IPS-18c (cell line): ENCODE data around the gene PHF23.

Source experiments
- H3K4me3 ChIP-seq: 2 replicates; pipeline ENCODE4 v1.7.0; 2013; ENCODE audit warnings: low read depth, mild to moderate bottlenecking, low read length, moderate library complexity; ENCODE audit not compliant: insufficient read depth
- H3K9me3 ChIP-seq: one replicate; pipeline ENCODE4 v1.6.1; 2013; ENCODE audit warnings: mild to moderate bottlenecking, low read length, moderate library complexity; ENCODE audit not compliant: control insufficient read depth, insufficient read depth

Gene PHF23

GRCh38 chr17:7195971-7196370, 43.3 kb downstream of the PHF23 start:
- no peaks in the 10 kb centered on the region for H3K9me3 ChIP-seq
- no peak overlapping the region for H3K4me3 ChIP-seq

DNA sequence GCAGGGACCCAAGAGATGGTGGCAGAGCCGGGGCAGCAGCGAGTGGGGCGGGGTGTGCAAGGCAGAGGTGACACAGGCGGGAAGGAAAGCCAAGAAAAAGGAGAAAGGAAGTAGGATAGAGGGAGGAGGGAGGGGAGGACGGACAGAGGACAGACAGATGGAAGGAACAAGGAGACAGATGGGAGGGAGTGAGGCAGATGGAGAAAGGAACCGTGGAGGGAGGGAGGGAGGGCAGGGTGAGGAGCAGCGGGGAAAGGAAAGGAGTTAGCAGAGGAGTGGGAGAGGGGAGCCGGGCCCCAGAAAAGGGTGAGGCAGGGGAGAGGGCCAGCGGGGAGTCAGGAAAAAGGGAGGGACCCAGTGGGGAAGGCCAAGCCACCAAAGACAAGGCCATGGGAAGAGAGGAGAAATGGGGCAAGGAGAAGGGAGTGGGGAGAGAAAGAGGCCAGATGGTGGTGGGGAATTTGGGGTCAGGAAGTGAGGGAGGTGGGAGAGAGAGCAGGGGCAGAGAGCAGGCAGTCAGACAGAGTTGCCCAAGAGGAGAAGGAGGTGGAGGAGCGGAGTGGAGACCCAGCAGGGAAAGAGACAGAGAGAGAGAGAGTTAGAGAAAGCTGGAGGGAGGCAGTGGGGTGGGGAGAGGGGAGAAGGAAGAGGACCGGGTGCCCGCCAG, 46.9 kb downstream of the PHF23 start:
- Histone ChIP-seq H3K9me3 (no peaks in the 10 kb centered on the region), H3K4me3 (no peak overlapping the region)

- Histone ChIP-seq H3K9me3 (no peaks in the 10 kb centered on the region), H3K4me3 (no peak overlapping the region)
Measured at GRCh38 chr17:7191571-7192270, 47.5 kb downstream of the PHF23 start.

- H3K9me3 ChIP-seq = no peaks in the 10 kb centered on the region
Measured at GRCh38 chr17:7191069-7191468, 48.2 kb downstream of the PHF23 start.

DNA sequence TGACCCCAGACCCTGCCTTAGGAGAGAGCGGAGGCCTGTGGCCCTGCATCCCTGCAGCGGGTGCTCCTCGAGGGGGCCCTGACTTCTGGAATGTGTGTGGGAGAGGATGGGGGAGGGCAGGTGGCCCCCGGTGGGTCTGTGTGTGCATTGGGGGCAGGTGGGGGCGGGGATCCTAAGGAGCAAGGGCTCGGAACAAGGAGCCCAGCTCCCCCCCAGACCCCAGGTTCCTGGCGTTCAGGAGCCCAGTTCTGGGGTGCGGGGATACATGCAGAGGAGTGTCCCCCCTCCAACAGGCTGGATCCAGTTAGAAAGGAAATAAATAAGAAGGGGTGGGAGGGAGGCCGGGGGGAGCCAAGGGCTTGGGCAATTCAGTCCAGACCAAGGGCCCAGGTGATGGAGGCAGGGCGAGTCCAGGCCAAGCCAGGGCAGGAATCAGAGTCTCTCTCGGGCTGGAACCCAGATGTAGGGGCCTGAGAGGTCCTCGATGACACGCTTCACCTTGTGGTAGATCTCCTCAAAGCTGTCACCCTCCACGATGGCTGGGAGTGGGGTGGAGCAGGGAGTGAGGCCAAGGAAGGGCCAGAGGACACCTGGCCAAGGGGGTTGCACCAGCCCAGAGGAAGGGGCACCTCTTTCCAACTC, 48.9 kb downstream of the PHF23 start:
- H3K9me3 ChIP-seq = no peaks in the 10 kb centered on the region
- H3K4me3 ChIP-seq = no peak overlapping the region

More at GRCh38 chr17:7191069-7191468, 48.2 kb downstream of the PHF23 start:
- H3K4me3 ChIP-seq = no peak overlapping the region

- Histone ChIP-seq H3K9me3 (no peaks in the 10 kb centered on the region), H3K4me3 (no peak overlapping the region)
Measured at GRCh38 chr17:7186241-7186640, 53.0 kb downstream of the PHF23 start.
